ENCODE results near the gene LRMDA. TPM values are rescaled to one million over a fixed set of nuclear protein-coding genes. Genes with fewer than 3 reads are reported as not detected.

Gene LRMDA
- total RNA-seq, 4 donors from 2014 or later, result 2.2 to 7.8 (median 4.5) TPM

- Histone ChIP-seq H3K36me3 (no peaks in the 10 kb centered on the region), H3K27me3 (no peaks in the 10 kb centered on the region), H3K4me3 (no peak overlapping the region), H3K4me1 (peaks cover 0 to 40% (median 12%) of the 10 kb centered on the region in 4 donors), H3K9me3 (no peaks in the 10 kb centered on the region), H3K27ac (peak overlapping the region in 1 of 4 donors; percentile 38)
- peak; percentile 51 for DNase-seq
- peak in 2 of 3 donors; percentile 13 to 35 for TF ChIP-seq POLR2AphosphoS5 (IDR thresholded peaks at IDR 0.05)
- TF ChIP-seq EP300 (IDR thresholded peaks at IDR 0.05; ENCODE audit: low read depth), result no peak
- no peak for TF ChIP-seq CTCF (IDR thresholded peaks at IDR 0.05)
- no peak for TF ChIP-seq POLR2A (IDR thresholded peaks at IDR 0.05)
- intact Hi-C loops (cut with DNase I; ENCODE audit: low total_unique reads), result loop anchor here (2.0 kb wide), 1 partner anchor 636 kb away; the partner anchor contains the start of gene ZNF503
- in situ Hi-C loops (cut with MboI; ENCODE audit: low pct_ligation_motif_present in 1 of 4, low pct_unique_long_range_greater_than_20kb in 1 of 4, low sequenced_read_pairs in 3 of 4), result loop anchor here (25.0 kb wide), 2 partner anchors 625 to 650 kb away; partner anchors contain the start of gene ZNF503 (in 2 of the 4)
These were observed 605.5 kb downstream of the LRMDA start for GRCh38 chr10:76036962-76037361.

GRCh38 chr10:76037531-76038155 lies 606.2 kb downstream of the LRMDA start:
- intact Hi-C loops (cut with DNase I; ENCODE audit: low total_unique reads), result loop anchor here (2.0 kb wide), 1 partner anchor 637 kb away; the partner anchor contains the start of gene ZNF503

GRCh38 chr10:76038696-76039095 lies 607.3 kb downstream of the LRMDA start:
- no peak overlapping the region for H3K4me3 ChIP-seq
- TF ChIP-seq POLR2A (IDR thresholded peaks at IDR 0.05) (no peak), EP300 (IDR thresholded peaks at IDR 0.05; ENCODE audit: low read depth) (no peak), POLR2AphosphoS5 (IDR thresholded peaks at IDR 0.05) (no peak), CTCF (IDR thresholded peaks at IDR 0.05) (no peak)

More at GRCh38 chr10:76037531-76038155, 606.2 kb downstream of the LRMDA start:
- H3K36me3 ChIP-seq, result no peaks in the 10 kb centered on the region
- no peak for TF ChIP-seq POLR2A (IDR thresholded peaks at IDR 0.05)
- TF ChIP-seq EP300 (IDR thresholded peaks at IDR 0.05; ENCODE audit: low read depth), result no peak
- no peak for TF ChIP-seq CTCF (IDR thresholded peaks at IDR 0.05)
- no peak for TF ChIP-seq POLR2AphosphoS5 (IDR thresholded peaks at IDR 0.05)
- H3K4me1 ChIP-seq, result peaks cover 0 to 40% (median 12%) of the 10 kb centered on the region in 4 donors
- H3K27me3 ChIP-seq, result no peaks in the 10 kb centered on the region
- in situ Hi-C loops (cut with MboI; ENCODE audit: low pct_ligation_motif_present in 1 of 4, low pct_unique_long_range_greater_than_20kb in 1 of 4, low sequenced_read_pairs in 3 of 4), result loop anchor here (25.0 kb wide), 2 partner anchors 625 to 650 kb away; partner anchors contain the start of gene ZNF503 (in 2 of the 4)
- H3K4me3 ChIP-seq, result no peak overlapping the region
- 75 to 79% methylated on average over 2 of the region's 2 CpGs for whole genome bisulfite sequencing, 2 donors (ENCODE audit: low coverage in 1 of 2)
- H3K9me3 ChIP-seq, result no peaks in the 10 kb centered on the region
- DNase-seq, result no peak
- no peak overlapping the region for H3K27ac ChIP-seq

GRCh38 chr10:76040107-76040829 lies 608.8 kb downstream of the LRMDA start:
- no peaks in the 10 kb centered on the region for H3K9me3 ChIP-seq
- no peak for DNase-seq
- H3K4me3 ChIP-seq, result no peak overlapping the region
- in situ Hi-C loops (cut with MboI; ENCODE audit: low pct_ligation_motif_present in 1 of 4, low pct_unique_long_range_greater_than_20kb in 1 of 4, low sequenced_read_pairs in 3 of 4), result loop anchor here (25.0 kb wide), 2 partner anchors 628 to 653 kb away; partner anchors contain the start of gene ZNF503 (in 2 of the 4)
- intact Hi-C loops (cut with DNase I; ENCODE audit: low total_unique reads), result no loop called here
- H3K27me3 ChIP-seq, result no peaks in the 10 kb centered on the region
- H3K4me1 ChIP-seq, result peaks cover 0 to 22% (median 9%) of the 10 kb centered on the region in 4 donors
- no peaks in the 10 kb centered on the region for H3K36me3 ChIP-seq
- no peak overlapping the region for H3K27ac ChIP-seq
- TF ChIP-seq CTCF (IDR thresholded peaks at IDR 0.05) (no peak), POLR2A (IDR thresholded peaks at IDR 0.05) (no peak), POLR2AphosphoS5 (IDR thresholded peaks at IDR 0.05) (no peak), EP300 (IDR thresholded peaks at IDR 0.05; ENCODE audit: low read depth) (no peak)
- 78 to 89% methylated on average over 4 to 6 of the region's 6 CpGs for WGBS, 2 donors (ENCODE audit: low coverage in 1 of 2)

More at GRCh38 chr10:76038696-76039095, 607.3 kb downstream of the LRMDA start:
- Histone ChIP-seq H3K36me3 (no peaks in the 10 kb centered on the region), H3K9me3 (no peaks in the 10 kb centered on the region), H3K4me1 (peaks cover 0 to 35% (median 12%) of the 10 kb centered on the region in 4 donors), H3K27me3 (no peaks in the 10 kb centered on the region), H3K27ac (no peak overlapping the region)
- no peak for DNase-seq
- intact Hi-C loops (cut with DNase I; ENCODE audit: low total_unique reads), result no loop called here
- in situ Hi-C loops (cut with MboI; ENCODE audit: low pct_ligation_motif_present in 1 of 4, low pct_unique_long_range_greater_than_20kb in 1 of 4, low sequenced_read_pairs in 3 of 4), result loop anchor here (25.0 kb wide), 2 partner anchors 626 to 651 kb away; partner anchors contain the start of gene ZNF503 (in 2 of the 4)

Measured in transverse colon (tissue), 4 donors.